Keratinocyte (primary cell): ENCODE measurements around the gene DHX35. TPM values are rescaled to one million over a fixed set of nuclear protein-coding genes. Genes with fewer than 3 reads are reported as not detected.

Experiments used
- DNase-seq: peaks from one replicate; pipeline ENCODE4 v3.0.0-alpha.2; 2011; ENCODE audit warnings: low read depth, missing footprints, low spot score
- FAIRE-seq: peaks from 2 replicates; lab custom pipeline; 2011; peaks lifted over from hg19 to GRCh38; lab: Jason Lieb, UNC
- H2AFZ ChIP-seq: 2 replicates; pipeline ENCODE4 v1.6.0; 2012; ENCODE audit warnings: low read length, control low read depth, inconsistent platforms; ENCODE audit not compliant: control insufficient read depth
- H3K27ac ChIP-seq: 2 replicates; pipeline ENCODE4 v1.5.1; 2011; ENCODE audit warnings: low read length; ENCODE audit not compliant: control insufficient read depth, insufficient read depth
- H3K27me3 ChIP-seq: 3 replicates; pipeline ENCODE4 v1.6.0; 2011; ENCODE audit warnings: low read length; ENCODE audit not compliant: control insufficient read depth, insufficient read depth; ENCODE audit errors: extremely low read depth
- H3K36me3 ChIP-seq, 2 experiments: 2 replicates in 1 of 2; 3 replicates in 1 of 2; pipeline ENCODE4 v1.5.1; 2011; ENCODE audit warnings: low read length in 2 of 2, mild to moderate bottlenecking in 1 of 2; ENCODE audit not compliant: control insufficient read depth in 2 of 2, insufficient read depth in 2 of 2; ENCODE audit errors: extremely low read depth in 1 of 2
- H3K4me1 ChIP-seq: 3 replicates; pipeline ENCODE4 v1.5.1; 2011; ENCODE audit warnings: low read length; ENCODE audit not compliant: control insufficient read depth, insufficient read depth; ENCODE audit errors: extremely low read depth
- H3K4me2 ChIP-seq: 3 replicates; pipeline ENCODE4 v1.6.0; 2011; ENCODE audit warnings: low read depth, low read length; ENCODE audit not compliant: control insufficient read depth, insufficient read depth; ENCODE audit errors: extremely low read depth
- H3K4me3 ChIP-seq, 3 experiments: fragments of 200-600 bp in 1 of 3; sonication (generic) in 1 of 3; 2 replicates in 2 of 3; 3 replicates in 1 of 3; pipeline ENCODE4 v1.5.1; 2011 to 2016; ENCODE audit warnings: low read length in 3 of 3, mild to moderate bottlenecking in 3 of 3, control low read depth in 2 of 3, inconsistent platforms in 1 of 3, low read depth in 1 of 3, mixed read lengths in 1 of 3, mixed run types in 1 of 3, moderate library complexity in 1 of 3; ENCODE audit not compliant: control insufficient read depth in 2 of 3, insufficient read depth in 2 of 3; ENCODE audit errors: extremely low read depth in 1 of 3
- H3K79me2 ChIP-seq: 2 replicates; pipeline ENCODE4 v1.6.0; 2012; ENCODE audit warnings: low read length; ENCODE audit not compliant: control insufficient read depth, insufficient read depth
- H3K9ac ChIP-seq: 3 replicates; pipeline ENCODE4 v1.6.0; 2011; ENCODE audit warnings: low read length; ENCODE audit not compliant: control insufficient read depth, insufficient read depth; ENCODE audit errors: extremely low read depth
- H3K9me1 ChIP-seq: 3 replicates; pipeline ENCODE4 v1.6.0; 2011; ENCODE audit warnings: low read length; ENCODE audit not compliant: control insufficient read depth, insufficient read depth; ENCODE audit errors: extremely low read depth
- H3K9me3 ChIP-seq: 2 replicates; pipeline ENCODE4 v1.5.1; 2012; ENCODE audit warnings: low read depth, low read length; ENCODE audit not compliant: control insufficient read depth
- H4K20me1 ChIP-seq: 3 replicates; pipeline ENCODE4 v1.6.0; 2011; ENCODE audit warnings: low read length; ENCODE audit not compliant: control insufficient read depth, insufficient read depth; ENCODE audit errors: extremely low read depth
- CTCF ChIP-seq, 3 experiments: IDR thresholded peaks in 1 of 3; conservative IDR thresholded peaks in 1 of 3; optimal IDR thresholded peaks in 1 of 3; 2 replicates in 2 of 3; 3 replicates in 1 of 3; pipeline versions ENCODE3 to v1.5.1; 2011; ENCODE audit warnings: low read length in 3 of 3, mild to moderate bottlenecking in 3 of 3, moderate library complexity in 2 of 3, control low read depth in 1 of 3, inconsistent platforms in 1 of 3; ENCODE audit not compliant: insufficient read depth in 2 of 3; ENCODE audit errors: extremely low read depth in 1 of 3
- EZH2 ChIP-seq: IDR thresholded peaks from one replicate; pipeline ENCODE4 v1.6.1; 2012; ENCODE audit warnings: inconsistent platforms, mild to moderate bottlenecking, low read length, moderate library complexity
- dilution Hi-C: fragments of 300-500 bp; cut with MboI; formaldehyde crosslinking; loops from one replicate; pipeline ENCODE4 v1.7.0; 2020; ENCODE audit warnings: low sequenced_read_pairs; ENCODE audit not compliant: extremely low pct_ligation_motif_present
- polyA plus RNA-seq, 5 experiments: library from polyadenylated mRNA; depleted of rRNA in 3 of 5; stranded (reverse) in 3 of 5; stranded (forward) in 1 of 5; unstranded in 1 of 5; fragments of >200 nt; gene quantifications; 1 replicate in 1 of 5; 2 replicates in 3 of 5; 3 replicates in 1 of 5; pipeline versions ENCODE4 v1.2.1 to v1.2.3, GENCODE V29; 2011 to 2012; ENCODE audit warnings: missing spikeins in 2 of 5, low read depth in 1 of 5, low replicate concordance in 1 of 5

Gene DHX35
- polyA plus RNA-seq, 1 donor (not counting 4 experiments of a cell fraction or from before 2014, with no cell fraction given), result 9.8 TPM

- DNase-seq (no peak), FAIRE-seq (no peak)
- Histone ChIP-seq H3K9ac (no peak overlapping the region), H3K9me3 (no peaks in the 10 kb centered on the region), H3K36me3 (no peaks in the 10 kb centered on the region), H3K27ac (no peak overlapping the region), H4K20me1 (no peaks in the 10 kb centered on the region), H3K4me1 (peaks cover 4% of the 10 kb centered on the region), H3K9me1 (no peaks in the 10 kb centered on the region), H3K4me2 (no peak overlapping the region), H3K27me3 (no peaks in the 10 kb centered on the region), H3K4me3 (no peak overlapping the region), H3K79me2 (peaks cover 22% of the 10 kb centered on the region), H2AFZ (no peak overlapping the region)
- TF ChIP-seq CTCF (optimal IDR thresholded peaks at IDR 0.05 in 1 of 3, IDR thresholded peaks at IDR 0.05 in 1 of 3, conservative IDR thresholded peaks at IDR 0.05 in 1 of 3; ENCODE audit: extremely low read depth in 1 of 3, insufficient read depth in 2 of 3, low read length in 3 of 3), result no peak
- no peak for TF ChIP-seq EZH2
- dilution Hi-C loops, result no loop called here
Measured at GRCh38 chr20:38979842-38980241, 17.7 kb downstream of the DHX35 start.

- FAIRE-seq, result no peak
Measured at GRCh38 chr20:38982291-38982690, 20.1 kb downstream of the DHX35 start.

More at GRCh38 chr20:38982291-38982690, 20.1 kb downstream of the DHX35 start:
- Histone ChIP-seq H3K4me3 (no peak overlapping the region), H3K9ac (no peak overlapping the region), H3K27ac (no peak overlapping the region), H3K9me1 (no peaks in the 10 kb centered on the region), H3K4me1 (peaks cover 13% of the 10 kb centered on the region), H3K79me2 (peaks cover 16% of the 10 kb centered on the region), H2AFZ (no peak overlapping the region), H3K9me3 (no peaks in the 10 kb centered on the region), H3K4me2 (no peak overlapping the region), H4K20me1 (no peaks in the 10 kb centered on the region), H3K36me3 (no peaks in the 10 kb centered on the region), H3K27me3 (no peaks in the 10 kb centered on the region)
- no peak for DNase-seq
- no peak for TF ChIP-seq EZH2
- TF ChIP-seq CTCF (optimal IDR thresholded peaks at IDR 0.05 in 1 of 3, IDR thresholded peaks at IDR 0.05 in 1 of 3, conservative IDR thresholded peaks at IDR 0.05 in 1 of 3; ENCODE audit: extremely low read depth in 1 of 3, insufficient read depth in 2 of 3, low read length in 3 of 3), result no peak
- dilution Hi-C loops, result no loop called here
